GM12865 (cell line): ENCODE measurements around the gene GALNTL6.

ENCODE experiments used
- DNase-seq: peaks from one replicate; pipeline ENCODE4 v3.0.0; 2010; ENCODE audit warnings: low read depth
- H3K4me3 ChIP-seq: 2 replicates; pipeline ENCODE4 v1.5.1; 2011; ENCODE audit warnings: mild to moderate bottlenecking, low read depth, low read length, control low read depth
- CTCF ChIP-seq: IDR thresholded peaks from 2 replicates; pipeline ENCODE4 v1.5.1; 2011; ENCODE audit warnings: low read length, control low read depth, low read depth, inconsistent platforms; ENCODE audit not compliant: insufficient read depth; ENCODE audit errors: missing control alignments

Gene GALNTL6

GRCh38 chr4:172986114-172986513 is 1172.9 kb downstream of the GALNTL6 start:
- DNase-seq: peak; percentile 81
- H3K4me3 ChIP-seq: no peak overlapping the region
- no peak for TF ChIP-seq CTCF

GRCh38 chr4:172989984-172990820 is 1177.0 kb downstream of the GALNTL6 start:
- no peak overlapping the region for H3K4me3 ChIP-seq
- no peak for TF ChIP-seq CTCF
- DNase-seq: no peak

- DNase-seq: no peak
- H3K4me3 ChIP-seq: no peak overlapping the region
- TF ChIP-seq CTCF: no peak
Measured at GRCh38 chr4:172992648-172993378, 1179.6 kb downstream of the GALNTL6 start.

- no peak for DNase-seq
- no peak for TF ChIP-seq CTCF
- H3K4me3 ChIP-seq: no peak overlapping the region
Measured at GRCh38 chr4:172995161-172995560, 1182.0 kb downstream of the GALNTL6 start.

GRCh38 chr4:172995704-172996103 is 1182.5 kb downstream of the GALNTL6 start:
- no peak overlapping the region for H3K4me3 ChIP-seq
- TF ChIP-seq CTCF: no peak
- DNase-seq: no peak

- H3K4me3 ChIP-seq: no peak overlapping the region
- no peak for DNase-seq
- TF ChIP-seq CTCF: no peak
Measured at GRCh38 chr4:172996571-172997216, 1183.5 kb downstream of the GALNTL6 start.
